HG03280 (cell line): ENCODE measurements around the gene PCSK4.
"Not testable (repeated sequence)": the region's sequence is repeated elsewhere in the genome, so short reads cannot be mapped to it uniquely, and the experiment has no call there.

Experiments
- ATAC-seq: cut with Tn5 transposase; IDR thresholded peaks from one replicate; pipeline ENCODE4 v1.9.1; 2021; ENCODE audit warnings: mild to moderate bottlenecking, moderate library complexity; ENCODE audit not compliant: unreplicated experiment

PCSK4 gene

GRCh38 chr19:1505991-1506881, 16.1 kb upstream of the PCSK4 start:
- ATAC-seq = no peak

DNA sequence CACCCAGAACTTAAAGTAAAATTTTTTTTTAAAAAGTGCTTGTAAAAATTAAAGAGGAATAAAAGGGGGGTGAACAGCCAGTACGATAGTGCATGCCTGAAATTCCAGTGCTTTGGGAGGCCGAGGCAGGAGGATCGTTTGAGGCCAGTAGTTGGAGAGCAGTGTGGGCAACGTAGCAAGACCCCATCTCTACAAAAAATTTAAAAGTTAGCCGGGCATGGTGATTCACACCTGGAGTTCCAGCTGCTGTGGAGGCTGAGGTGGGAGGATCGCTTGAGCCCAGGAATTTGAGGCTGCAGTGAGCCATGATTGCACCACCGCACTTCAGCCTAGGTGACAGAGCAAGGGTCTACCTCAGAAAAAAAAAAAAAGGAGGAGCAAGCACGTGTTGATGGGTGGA, 14.9 kb upstream of the PCSK4 start:
- ATAC-seq = no peak

GRCh38 chr19:1503925-1504773, 14.0 kb upstream of the PCSK4 start:
- no peak for ATAC-seq

DNA sequence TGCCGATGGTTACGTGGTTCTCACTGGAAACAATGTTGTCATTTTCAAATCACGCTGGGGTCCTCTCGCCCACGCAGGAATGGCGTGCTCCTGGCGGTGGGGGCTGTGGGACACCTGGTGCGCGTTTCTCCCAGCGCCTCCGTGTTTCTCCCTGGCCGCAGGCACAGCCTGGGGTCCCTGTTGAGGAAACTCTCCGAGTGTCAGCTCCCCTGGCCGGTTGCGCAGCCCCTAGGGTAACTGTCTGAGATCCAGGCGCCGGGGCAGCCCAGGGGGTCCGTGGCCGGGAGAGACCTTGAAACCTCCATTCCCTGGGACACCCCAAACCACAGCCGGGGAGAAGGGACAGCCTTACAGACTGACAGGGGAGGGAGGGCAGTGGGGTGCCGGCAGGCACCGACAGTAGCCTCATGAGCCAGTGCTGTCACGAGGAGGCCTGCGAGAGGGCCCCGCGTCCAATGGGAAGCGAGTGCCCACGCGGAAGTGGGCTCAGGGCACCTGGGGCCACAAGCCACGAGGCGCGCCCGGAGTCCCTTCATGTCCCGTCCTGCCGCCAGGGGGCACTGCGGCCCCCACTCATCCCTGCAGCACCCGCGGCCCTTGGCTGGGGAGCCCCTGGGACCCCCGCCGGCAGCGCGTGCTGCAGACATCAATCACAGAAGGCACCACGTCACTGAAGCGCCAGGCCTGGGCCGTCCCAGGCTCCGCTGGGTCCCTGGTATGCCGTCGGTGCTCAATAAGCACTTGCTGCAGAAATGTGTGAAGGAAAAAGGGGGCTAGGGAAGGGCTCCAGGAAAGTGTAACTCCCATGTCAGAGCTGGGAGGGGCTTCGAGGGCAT, 13.2 kb upstream of the PCSK4 start:
- no peak for ATAC-seq

- ATAC-seq = no peak
Measured at GRCh38 chr19:1502433-1503088, 12.4 kb upstream of the PCSK4 start.

DNA sequence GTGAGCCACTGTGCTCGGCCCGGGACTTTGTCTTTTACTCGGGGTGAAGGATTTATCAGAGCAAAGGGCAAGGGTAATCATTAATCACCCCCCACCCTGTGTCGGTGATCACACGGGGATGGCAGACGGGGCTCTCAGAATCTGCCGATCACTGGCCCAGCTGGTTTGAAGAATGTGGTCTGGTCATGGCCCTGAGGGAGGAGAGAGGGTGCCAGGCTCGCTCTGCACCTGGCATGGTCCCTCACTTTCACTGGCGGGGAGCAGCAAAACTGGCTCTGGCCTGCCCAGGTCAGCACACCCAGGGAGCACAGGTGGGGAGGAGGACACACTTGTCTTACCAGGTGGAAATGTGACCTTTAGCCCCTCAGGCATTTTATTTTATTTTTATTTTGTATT, 11.0 kb upstream of the PCSK4 start:
- ATAC-seq = no peak

- not testable (repeated sequence) for ATAC-seq
Measured at GRCh38 chr19:1499231-1499630, 9.1 kb upstream of the PCSK4 start.

GRCh38 chr19:1497578-1498235, 7.6 kb upstream of the PCSK4 start:
- no peak for ATAC-seq

DNA sequence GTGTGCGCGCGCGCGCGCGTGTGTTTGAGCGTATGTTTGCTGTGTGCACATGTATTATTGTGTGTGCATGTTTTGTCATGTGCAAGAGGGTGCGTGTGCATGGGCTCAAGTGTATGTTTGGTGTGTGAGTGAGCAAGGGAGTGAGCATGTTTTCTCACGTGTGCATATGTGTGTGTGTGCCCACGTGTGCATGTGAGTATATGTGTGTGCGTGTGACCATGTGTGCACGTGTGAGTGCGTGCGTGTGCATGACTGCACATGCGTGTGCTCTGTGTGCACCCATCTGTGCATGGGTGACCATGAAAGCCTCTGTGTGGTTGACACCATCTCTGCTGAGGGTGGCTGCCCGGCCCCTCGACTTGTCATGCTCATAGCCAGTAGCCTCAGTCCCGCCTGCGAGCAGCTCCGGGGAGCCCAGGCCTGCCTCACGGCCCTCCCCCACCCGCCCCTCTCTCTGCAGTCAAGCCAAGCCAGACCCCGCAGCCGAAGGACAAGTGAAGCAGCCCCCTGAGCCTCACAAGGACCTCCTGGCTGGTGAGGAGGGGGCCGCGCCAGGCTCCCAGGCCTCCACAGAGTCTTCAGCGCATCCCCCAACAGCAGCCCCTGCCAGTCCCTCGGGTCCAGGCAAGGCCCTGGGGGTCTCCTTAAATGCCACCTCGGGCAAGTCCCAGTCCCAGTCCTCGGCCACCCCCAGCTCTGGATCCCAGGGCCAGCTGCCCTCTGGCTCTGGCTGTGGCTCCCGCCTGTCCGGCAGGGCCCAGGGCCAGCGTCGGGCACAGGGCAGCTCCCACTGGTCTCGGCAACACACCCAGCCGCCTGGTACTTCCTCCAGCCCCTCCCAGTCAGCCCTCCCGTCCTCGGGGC, 6.8 kb upstream of the PCSK4 start:
- no peak for ATAC-seq

GRCh38 chr19:1495799-1496713, 5.9 kb upstream of the PCSK4 start:
- ATAC-seq = no peak

DNA sequence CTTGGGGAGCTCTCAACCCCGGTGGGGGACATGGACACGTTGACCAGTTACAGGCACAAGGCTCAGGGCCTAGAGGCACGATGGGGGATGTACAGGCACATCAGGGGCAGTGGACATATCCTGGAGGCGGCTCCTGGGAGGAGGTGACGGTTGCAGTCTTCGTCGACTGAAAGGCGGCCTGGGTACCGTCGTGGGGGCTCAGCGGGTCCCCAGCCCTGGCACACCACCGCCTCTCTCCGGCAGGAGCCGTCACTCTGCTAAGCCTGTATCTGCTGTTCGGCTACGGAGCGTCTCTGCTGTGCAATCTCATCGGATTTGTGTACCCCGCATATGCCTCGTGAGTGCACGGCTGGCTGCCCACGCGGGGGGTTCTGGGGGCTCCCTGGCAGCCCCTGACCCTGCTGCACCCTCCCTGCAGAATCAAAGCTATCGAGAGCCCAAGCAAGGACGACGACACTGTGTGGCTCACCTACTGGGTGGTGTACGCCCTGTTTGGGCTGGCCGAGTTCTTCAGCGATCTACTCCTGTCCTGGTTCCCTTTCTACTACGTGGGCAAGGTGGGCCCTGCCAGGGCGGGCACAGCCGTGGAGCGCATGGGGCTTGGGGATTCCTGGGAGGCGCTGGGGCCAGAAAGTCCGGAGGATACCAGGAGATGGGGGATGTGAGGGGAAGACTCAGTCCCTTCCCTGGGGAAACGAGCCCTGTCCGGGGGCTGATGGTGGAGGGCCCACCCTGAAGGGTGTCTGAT, 5.1 kb upstream of the PCSK4 start:
- ATAC-seq = no peak

DNA sequence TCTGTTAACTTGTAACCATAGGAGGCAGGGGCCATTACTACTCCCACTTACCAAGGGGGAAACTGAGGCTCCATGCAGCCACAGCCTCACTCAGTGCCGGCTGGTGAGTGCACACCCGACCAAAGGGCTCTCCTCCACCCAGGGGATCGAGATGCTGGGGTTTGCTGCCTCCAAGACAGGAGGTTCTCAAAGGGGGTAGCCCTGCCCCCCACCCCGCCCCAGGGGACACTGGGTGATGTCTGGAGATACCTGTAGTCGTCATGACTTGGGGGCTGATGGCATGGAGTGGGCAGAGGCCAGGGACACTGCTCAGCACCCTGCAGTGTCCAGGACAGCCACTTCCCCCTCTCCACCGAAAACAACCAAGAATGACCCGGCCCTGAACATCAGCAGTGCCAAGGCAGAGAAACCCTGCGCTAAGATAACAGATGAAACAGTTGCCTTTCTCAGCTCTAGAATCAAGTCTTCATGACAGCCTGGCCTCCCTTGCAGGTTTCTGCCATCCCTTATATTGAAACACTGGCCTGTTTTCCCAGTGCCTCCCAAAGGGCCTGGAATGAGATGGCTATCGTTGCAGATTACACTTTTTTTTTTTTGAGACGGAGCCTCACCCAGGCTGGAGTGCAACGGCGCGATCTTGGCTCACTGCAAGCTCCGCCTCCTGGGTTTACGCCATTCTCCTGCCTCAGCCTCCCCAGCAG, 4.1 kb upstream of the PCSK4 start:
- ATAC-seq = no peak

- no peak for ATAC-seq
Measured at GRCh38 chr19:1492474-1493006, 2.4 kb upstream of the PCSK4 start.

DNA sequence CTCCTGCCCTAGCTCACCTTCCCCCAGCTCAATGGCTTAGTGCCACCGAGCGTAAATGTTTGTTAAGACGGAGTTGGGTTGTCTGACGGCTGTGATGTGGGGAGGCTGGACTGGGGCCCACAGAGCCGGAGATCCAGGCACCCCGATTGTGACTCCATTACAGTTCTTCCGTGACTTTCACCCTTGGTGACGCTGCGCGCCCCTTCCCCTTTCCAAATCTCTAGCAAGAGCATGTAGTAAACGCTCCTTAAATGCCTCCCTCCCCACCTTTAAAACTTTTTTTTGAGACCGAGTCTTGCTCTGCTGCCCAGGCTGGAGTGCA, 1.7 kb upstream of the PCSK4 start:
- no peak for ATAC-seq

- ATAC-seq = no peak
Measured at GRCh38 chr19:1491114-1491848, 1.1 kb upstream of the PCSK4 start, which contains the start of gene REEP6. Gene REEP6 (plus strand): TSS chr19:1491181. CDS start chr19:1491270, 89 bp downstream.
